ENCODE results near the gene AGBL3.
"Not testable (repeated sequence)": the region's sequence is repeated elsewhere in the genome, so short reads cannot be mapped to it uniquely, and the experiment has no call there.

Gene AGBL3

DNA sequence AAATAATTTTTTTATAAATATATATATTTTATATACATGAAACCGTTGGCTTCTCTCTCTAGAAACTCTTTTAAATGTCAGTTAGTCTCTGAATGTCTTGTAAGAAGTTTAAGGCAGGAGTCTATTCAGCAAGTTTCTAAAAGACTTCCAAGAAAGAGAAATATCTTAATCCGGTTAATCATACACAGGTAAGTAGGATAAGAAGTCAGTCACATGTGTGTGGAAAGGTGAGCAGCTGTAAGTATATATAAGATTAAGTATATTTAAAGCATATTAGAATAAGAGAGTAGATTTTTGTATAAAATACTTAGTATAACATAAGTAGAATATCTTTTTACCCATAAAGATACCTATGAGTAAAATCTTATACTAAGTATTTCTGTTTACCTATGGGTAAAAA is 48.9 kb downstream of the AGBL3 start:
- Histone ChIP-seq H4K20me1 (ENCODE audit: control insufficient read depth, insufficient read depth, low read depth, low read length) (no peaks in the 10 kb centered on the region), H3K27ac (ENCODE audit: low read depth, low read length) (no peak overlapping the region), H3K4me1 (ENCODE audit: control insufficient read depth, low read length) (no peaks in the 10 kb centered on the region), H3K27me3 (ENCODE audit: control insufficient read depth, low read length) (0 out of 2 replicates have a peak, but pooled peaks cover 7% of the 10 kb centered on the region), H3F3A (ENCODE audit: control insufficient read depth, insufficient read depth) (no peaks in the 10 kb centered on the region), H3K79me2 (ENCODE audit: control insufficient read depth, low read length) (no peaks in the 10 kb centered on the region), H3K36me3 (ENCODE audit: control insufficient read depth, low read length) (no peaks in the 10 kb centered on the region), H3K4me2 (ENCODE audit: low read length) (no peak overlapping the region), H3K9me2 (replicated peaks; ENCODE audit: control insufficient read depth, low read length) (no peaks in the 10 kb centered on the region), H3K9me3 (ENCODE audit: control insufficient read depth, insufficient read depth, low read length) (no peaks in the 10 kb centered on the region), H3K4me3 (ENCODE audit: low read length) (no peak overlapping the region)
- TF ChIP-seq, protein P1, sequence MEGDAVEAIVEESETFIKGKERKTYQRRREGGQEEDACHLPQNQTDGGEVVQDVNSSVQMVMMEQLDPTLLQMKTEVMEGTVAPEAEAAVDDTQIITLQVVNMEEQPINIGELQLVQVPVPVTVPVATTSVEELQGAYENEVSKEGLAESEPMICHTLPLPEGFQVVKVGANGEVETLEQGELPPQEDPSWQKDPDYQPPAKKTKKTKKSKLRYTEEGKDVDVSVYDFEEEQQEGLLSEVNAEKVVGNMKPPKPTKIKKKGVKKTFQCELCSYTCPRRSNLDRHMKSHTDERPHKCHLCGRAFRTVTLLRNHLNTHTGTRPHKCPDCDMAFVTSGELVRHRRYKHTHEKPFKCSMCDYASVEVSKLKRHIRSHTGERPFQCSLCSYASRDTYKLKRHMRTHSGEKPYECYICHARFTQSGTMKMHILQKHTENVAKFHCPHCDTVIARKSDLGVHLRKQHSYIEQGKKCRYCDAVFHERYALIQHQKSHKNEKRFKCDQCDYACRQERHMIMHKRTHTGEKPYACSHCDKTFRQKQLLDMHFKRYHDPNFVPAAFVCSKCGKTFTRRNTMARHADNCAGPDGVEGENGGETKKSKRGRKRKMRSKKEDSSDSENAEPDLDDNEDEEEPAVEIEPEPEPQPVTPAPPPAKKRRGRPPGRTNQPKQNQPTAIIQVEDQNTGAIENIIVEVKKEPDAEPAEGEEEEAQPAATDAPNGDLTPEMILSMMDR (IDR thresholded peaks at IDR 0.05; ENCODE audit: low read depth, low read length, poor library complexity, severe bottlenecking), result no peak
- TF ChIP-seq EZH2phosphoT487 (IDR thresholded peaks at IDR 0.05; ENCODE audit: borderline replicate concordance, low read length), result no peak

DNA sequence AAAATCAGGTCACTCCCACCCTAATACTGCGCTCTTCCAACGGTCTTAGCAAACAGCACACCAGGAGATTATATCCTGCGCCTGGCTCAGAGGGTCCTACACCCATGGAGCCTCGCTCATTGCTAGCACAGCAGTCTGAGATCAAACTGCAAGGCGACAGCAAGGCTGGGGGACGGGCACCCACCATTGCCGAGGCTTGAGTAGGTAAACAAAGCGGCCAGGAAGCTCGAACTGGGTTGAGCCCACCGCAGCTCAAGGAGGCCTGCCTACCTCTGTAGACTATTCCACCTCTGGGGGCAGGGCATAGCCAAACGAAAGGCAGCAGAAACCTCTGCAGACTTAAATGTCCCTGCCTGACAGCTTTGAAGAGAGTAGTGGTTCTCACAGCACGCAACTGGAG is 80.7 kb downstream of the AGBL3 start:
- not testable (repeated sequence) for H3K9me2 ChIP-seq (replicated peaks; ENCODE audit: control insufficient read depth, low read length); H3K4me2 ChIP-seq (ENCODE audit: low read length); H3K79me2 ChIP-seq (ENCODE audit: control insufficient read depth, low read length); H3K9me3 ChIP-seq (ENCODE audit: control insufficient read depth, insufficient read depth, low read length); H3K27me3 ChIP-seq (ENCODE audit: control insufficient read depth, low read length); H3K36me3 ChIP-seq (ENCODE audit: control insufficient read depth, low read length); H3K4me1 ChIP-seq (ENCODE audit: control insufficient read depth, low read length); H3F3A ChIP-seq (ENCODE audit: control insufficient read depth, insufficient read depth); H3K4me3 ChIP-seq (ENCODE audit: low read length); H3K27ac ChIP-seq (ENCODE audit: low read depth, low read length); H4K20me1 ChIP-seq (ENCODE audit: control insufficient read depth, insufficient read depth, low read depth, low read length)

DNA sequence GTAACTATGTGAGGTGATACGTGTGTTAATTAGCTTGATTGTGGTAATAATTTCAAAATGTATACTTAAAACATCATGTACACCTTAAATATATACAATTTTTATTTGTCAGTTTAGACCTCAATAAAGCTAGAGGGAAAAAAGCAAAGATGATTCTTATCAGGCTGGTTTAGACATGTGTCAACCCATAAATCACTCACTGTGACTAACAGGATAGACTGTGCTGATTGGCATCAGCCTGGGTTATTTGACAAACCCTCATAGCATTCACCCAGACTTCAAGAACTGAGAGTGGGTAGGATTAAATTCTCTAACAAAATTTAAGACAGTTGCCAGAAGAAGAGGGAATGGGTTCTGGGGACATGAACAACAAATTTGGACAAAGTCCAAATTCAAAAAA is 87.8 kb downstream of the AGBL3 start:
- H3K36me3 ChIP-seq (ENCODE audit: control insufficient read depth, low read length), result no peaks in the 10 kb centered on the region
- H3K27me3 ChIP-seq (ENCODE audit: control insufficient read depth, low read length), result peaks cover 6% of the 10 kb centered on the region; the same call in 1 of the 2 replicates
- H3K9me3 ChIP-seq (ENCODE audit: control insufficient read depth, insufficient read depth, low read length), result no peaks in the 10 kb centered on the region
- H3K4me1 ChIP-seq (ENCODE audit: control insufficient read depth, low read length), result 0 out of 2 replicates have a peak, but pooled peaks cover 4% of the 10 kb centered on the region
- H3F3A ChIP-seq (ENCODE audit: control insufficient read depth, insufficient read depth), result no peaks in the 10 kb centered on the region
- H3K27ac ChIP-seq (ENCODE audit: low read depth, low read length), result no peak overlapping the region
- no peak overlapping the region for H3K4me3 ChIP-seq (ENCODE audit: low read length)
- no peaks in the 10 kb centered on the region for H3K79me2 ChIP-seq (ENCODE audit: control insufficient read depth, low read length)
- H3K9me2 ChIP-seq (replicated peaks; ENCODE audit: control insufficient read depth, low read length), result no peaks in the 10 kb centered on the region
- H4K20me1 ChIP-seq (ENCODE audit: control insufficient read depth, insufficient read depth, low read depth, low read length), result no peaks in the 10 kb centered on the region
- no peak overlapping the region for H3K4me2 ChIP-seq (ENCODE audit: low read length)
- no peak for TF ChIP-seq EZH2phosphoT487 (IDR thresholded peaks at IDR 0.05; ENCODE audit: borderline replicate concordance, low read length)
- TF ChIP-seq, protein P1 (IDR thresholded peaks at IDR 0.05; ENCODE audit: low read depth, low read length, poor library complexity, severe bottlenecking), result no peak

DNA sequence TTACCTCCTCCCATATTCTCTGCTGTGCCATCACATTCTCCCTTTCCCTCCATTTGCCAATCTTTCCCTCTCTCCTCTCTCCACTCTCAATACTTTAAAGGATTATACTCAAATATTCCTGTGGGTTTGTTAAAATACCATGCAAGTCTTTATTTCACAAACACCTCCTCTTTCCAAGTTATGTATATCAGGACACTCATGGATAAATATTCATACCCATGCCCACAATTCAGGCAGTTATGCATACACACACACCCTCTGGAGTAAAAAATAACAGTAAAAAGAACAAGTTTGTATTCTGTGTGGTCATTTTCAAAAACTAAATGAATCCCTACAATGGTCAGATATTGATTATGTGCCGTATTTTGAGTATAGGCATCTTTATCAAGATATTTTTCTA is 88.2 kb downstream of the AGBL3 start:
- TF ChIP-seq, protein P1 (IDR thresholded peaks at IDR 0.05; ENCODE audit: low read depth, low read length, poor library complexity, severe bottlenecking), result no peak
- TF ChIP-seq EZH2phosphoT487 (IDR thresholded peaks at IDR 0.05; ENCODE audit: borderline replicate concordance, low read length), result no peak
- Histone ChIP-seq H3K4me2 (ENCODE audit: low read length) (no peak overlapping the region), H3K9me3 (ENCODE audit: control insufficient read depth, insufficient read depth, low read length) (no peaks in the 10 kb centered on the region), H3K27me3 (ENCODE audit: control insufficient read depth, low read length) (peaks cover 6% of the 10 kb centered on the region; the same call in 1 of the 2 replicates), H3K9me2 (replicated peaks; ENCODE audit: control insufficient read depth, low read length) (no peaks in the 10 kb centered on the region), H4K20me1 (ENCODE audit: control insufficient read depth, insufficient read depth, low read depth, low read length) (no peaks in the 10 kb centered on the region), H3K79me2 (ENCODE audit: control insufficient read depth, low read length) (no peaks in the 10 kb centered on the region), H3K4me3 (ENCODE audit: low read length) (no peak overlapping the region), H3K27ac (ENCODE audit: low read depth, low read length) (no peak overlapping the region), H3K36me3 (ENCODE audit: control insufficient read depth, low read length) (no peaks in the 10 kb centered on the region), H3K4me1 (ENCODE audit: control insufficient read depth, low read length) (0 out of 2 replicates have a peak, but pooled peaks cover 4% of the 10 kb centered on the region), H3F3A (ENCODE audit: control insufficient read depth, insufficient read depth) (no peaks in the 10 kb centered on the region)

Data from DOHH2 (cell line).